GM18499 (cell line): ENCODE measurements around the gene BEAN1.
"Not testable (repeated sequence)": the region's sequence is repeated elsewhere in the genome, so short reads cannot be mapped to it uniquely, and the experiment has no call there.

Experiments used
- ATAC-seq: cut with Tn5 transposase; IDR thresholded peaks from one replicate; pipeline ENCODE4 v1.9.1; 2021; ENCODE audit warnings: moderate number of reproducible peaks; ENCODE audit not compliant: insufficient read depth, unreplicated experiment

Gene BEAN1

DNA sequence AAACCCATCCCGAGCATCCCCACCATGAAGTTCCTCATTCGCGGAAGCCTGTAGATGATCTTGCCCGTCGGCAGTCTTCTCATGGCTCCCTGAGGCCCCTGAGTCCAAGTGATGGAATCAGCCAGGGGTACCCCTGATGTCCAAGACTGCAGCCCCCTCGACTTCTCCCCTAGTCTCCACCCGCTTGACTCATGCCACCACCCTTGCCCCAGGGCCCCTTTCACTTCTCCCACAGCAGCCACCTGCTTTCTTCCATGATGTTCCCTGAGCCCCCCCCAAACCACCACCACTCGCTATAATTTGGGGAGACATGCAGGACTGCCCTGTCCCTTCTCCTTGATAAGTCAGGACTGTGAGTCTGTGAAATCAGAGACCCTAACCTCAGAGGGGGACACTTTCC lies 11.4 kb downstream of the BEAN1 start:
- no peak for ATAC-seq

DNA sequence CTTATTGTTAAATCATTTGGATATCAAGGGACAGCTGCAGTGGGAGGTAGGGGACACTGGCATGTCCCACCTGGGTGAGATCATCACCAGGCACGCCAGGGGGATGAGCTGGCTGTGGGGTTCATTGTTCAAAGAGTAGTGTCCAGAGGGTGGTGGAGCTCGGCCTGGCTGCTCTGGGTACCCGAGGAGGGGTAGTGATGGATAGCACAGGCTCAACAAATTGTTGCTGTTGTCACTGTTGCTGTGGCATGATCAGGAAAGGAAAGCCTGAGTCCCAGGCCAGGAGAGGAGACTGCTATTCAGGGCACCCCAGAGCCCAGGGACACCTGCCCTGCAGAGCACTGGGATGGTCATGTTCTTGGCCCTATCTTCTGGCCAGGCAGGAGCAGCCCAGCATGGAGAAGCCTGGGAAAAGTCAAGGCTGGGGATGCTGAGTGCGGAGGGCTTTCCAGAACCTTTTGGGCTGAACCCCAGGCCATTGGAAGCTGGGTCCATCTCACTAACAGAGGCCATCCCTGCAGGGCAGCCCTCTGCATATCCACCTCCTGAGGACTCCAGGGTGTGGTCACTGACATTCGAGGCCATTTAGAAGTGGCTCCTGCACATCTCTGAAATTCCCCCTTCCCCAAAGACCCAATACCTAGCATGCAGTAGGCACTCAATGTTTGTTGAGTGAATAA lies 12.1 kb downstream of the BEAN1 start:
- ATAC-seq: no peak

DNA sequence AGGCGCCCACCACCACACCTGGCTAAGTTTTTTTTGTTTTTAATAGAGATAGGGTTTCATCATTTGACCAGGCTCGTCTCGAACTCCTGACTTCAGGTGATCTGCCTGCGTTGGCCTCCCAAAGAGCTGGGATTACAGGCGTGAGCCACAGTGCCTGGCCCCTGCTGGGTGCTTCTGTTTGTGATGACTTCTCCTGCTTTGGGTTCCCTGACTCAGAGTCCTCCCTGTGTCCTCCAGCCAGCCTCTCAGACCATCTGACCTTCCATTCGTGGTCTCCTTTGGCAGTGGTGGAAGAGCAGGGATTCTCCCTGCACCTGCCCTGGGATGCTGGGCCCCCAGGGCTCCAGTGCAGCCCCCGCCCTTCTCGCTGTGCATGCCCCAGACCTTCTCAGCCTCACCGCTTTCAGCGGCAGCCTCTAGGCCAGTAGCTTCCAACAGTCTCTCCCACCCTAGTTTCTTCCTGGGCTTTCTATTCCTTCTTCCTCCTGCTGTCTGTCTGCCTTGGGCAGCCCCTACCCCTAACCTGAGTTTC lies 13.2 kb downstream of the BEAN1 start:
- ATAC-seq: no peak

DNA sequence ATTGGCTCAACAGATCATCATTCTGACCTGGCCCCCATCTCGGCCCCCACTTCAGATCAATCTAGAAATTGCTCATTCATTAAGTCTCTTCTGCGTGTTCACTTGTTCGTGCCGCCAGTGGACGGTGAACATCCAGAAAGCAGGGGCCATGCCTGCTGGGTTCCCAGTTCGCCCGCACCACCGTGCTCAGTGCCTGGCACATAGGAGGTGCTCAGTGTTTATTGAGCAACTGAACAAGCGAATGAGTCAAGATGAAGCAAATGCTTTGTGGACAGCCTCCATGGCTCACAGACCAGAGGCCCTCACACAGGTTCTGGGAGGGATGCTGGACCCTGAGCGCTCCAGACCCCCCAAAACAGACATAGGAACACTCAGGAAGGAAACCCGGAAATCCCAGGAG lies 13.9 kb downstream of the BEAN1 start:
- no peak for ATAC-seq

DNA sequence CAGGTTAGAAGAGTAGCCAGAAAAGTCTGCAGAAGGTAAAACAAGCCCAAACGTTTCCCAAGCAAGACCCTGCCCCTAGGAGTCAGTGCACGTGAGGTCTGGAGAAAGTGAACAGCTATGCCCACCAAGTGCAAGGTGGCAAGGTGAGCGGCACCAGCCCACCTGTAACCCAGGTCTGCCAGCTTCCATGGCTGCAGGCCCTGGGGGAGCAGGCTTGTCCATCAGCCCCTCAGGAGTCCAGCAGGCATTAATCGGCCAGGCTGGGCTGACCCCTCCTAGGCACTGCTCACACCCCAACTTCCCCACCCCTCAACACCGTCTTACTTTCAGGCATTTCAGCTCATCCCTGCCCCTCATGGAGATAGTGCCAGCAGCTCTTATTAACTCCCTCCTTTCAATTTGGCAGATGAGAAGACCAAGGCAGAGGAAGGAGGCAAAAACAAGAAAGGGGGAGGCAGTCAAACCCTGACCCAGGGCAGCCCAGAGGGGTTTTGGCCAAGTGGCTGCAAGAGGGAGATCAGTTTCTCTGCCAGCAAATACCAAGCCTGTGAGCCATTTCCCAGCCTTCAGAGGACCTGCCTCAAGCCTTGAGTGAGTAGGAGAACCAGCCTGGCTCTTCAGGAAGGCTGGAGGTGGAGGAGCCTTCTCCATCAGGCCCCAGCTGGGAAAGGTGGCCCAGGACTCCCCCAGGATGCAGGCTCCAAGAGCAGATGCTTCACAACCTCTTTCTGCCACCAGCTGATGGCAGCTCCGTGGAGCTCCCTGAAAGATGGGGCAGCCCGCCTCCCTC lies 14.7 kb downstream of the BEAN1 start:
- no peak for ATAC-seq

DNA sequence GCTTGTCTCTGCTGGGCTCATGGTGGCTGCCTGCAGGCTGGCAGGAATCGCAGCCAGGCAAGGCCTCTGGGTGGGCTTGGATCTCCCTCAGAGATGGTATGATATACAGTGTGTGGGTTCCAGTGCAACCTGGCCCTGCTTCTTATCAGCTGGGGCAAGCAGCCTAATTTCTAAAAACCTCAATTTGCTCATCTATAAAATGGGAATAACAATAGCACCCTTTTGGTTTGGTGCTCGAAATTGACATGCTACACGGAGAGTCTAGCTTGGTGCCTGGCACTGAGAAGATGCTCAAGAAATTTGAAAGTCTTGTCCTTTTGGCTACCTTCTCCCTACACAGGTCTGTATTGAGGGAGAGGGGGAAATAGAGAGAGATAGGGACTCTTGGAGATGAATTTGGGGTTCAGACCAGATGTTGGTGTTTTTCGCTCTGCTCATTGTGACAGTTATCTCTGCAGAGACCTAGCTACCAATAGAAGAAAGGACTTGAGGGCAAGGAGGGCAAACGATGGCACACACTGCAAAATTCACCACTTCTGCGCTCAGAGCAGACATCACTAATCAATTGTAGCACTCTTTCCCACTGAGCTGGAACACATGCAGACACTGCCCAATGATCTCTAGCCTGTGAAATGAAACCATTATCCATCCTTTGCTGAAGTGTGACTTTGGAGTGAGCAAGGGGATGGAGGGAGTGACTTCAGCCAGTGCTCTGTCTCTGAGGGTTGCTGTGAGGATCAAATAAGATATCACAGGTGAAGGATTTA lies 15.6 kb downstream of the BEAN1 start:
- no peak for ATAC-seq

DNA sequence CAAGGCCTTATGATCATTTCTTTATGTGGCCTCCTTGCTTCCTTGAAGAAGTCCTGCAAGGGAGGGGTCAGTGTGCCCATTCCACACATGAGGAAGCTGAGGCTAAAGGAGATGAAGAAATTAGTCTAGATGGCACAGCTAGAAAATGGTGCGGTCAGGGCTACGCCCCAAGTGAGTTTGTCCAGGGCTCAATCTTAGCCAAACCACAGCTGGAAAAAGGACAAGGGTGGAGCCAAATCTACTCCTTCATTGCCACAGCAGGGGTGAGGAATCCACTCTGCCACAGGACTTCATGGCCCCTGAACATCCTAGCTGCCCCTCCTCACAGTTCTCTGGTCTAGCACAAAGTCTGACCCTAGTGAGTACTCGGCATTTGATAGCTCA lies 16.2 kb downstream of the BEAN1 start:
- no peak for ATAC-seq

DNA sequence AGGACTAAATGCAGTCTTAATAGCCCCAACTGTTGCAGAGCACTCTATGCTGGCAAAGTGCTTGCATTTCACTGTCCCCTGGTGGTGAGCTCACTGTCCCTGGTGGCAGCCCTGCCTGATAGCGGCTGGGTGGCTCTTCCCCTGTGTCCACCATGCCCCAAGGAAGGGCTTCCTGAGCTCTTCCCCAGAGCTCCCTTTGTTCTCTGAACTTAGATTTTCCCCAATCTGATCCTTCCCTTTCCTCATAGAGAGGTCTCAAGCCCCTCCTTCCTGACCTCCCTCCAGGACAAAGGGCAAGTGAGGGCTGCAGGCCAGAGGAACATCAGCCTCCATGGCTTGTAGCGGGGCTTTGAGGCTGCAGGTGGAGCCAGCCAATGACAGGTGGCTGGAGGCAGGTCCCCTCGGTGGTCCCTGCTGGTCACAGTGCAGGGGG lies 17.0 kb downstream of the BEAN1 start:
- no peak for ATAC-seq

DNA sequence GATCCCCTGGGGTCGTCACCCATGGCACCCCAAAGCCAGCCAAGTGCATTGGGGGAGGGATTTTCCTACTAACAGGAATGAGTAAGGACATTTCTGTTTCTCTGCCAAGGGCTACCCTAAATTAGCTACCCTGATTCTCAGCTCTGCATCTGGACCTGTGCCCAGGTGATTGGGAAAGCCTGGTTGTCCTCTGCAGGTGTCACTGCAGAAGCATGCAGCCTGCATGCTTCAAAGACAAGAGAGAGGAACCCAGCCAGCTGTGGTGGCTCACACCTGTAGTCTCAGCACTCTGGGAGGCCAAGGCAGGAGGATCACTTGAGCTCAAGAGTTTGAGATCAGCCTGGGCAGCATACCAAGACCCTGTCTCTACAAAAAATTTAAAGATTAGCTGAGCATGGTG lies 19.6 kb downstream of the BEAN1 start:
- ATAC-seq: no peak

DNA sequence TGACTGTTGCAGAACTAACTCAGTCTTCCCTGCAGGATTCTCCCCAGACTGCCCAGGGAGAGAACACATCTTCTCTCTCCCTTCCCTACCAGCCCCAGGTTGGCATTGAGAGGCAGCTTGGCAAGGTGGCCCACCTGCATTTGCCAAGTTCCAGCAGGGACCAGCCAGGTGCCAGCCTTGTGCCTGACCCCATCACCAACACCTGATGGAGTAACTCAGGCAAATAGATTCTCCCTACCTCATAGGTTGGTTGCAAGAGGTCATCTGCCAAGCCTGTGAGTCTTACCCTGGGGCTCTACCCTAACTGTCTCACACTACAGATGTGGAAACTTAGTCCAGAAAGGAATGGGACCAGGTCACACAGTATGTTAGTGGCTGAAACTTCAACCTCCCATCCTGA lies 20.4 kb downstream of the BEAN1 start:
- no peak for ATAC-seq

DNA sequence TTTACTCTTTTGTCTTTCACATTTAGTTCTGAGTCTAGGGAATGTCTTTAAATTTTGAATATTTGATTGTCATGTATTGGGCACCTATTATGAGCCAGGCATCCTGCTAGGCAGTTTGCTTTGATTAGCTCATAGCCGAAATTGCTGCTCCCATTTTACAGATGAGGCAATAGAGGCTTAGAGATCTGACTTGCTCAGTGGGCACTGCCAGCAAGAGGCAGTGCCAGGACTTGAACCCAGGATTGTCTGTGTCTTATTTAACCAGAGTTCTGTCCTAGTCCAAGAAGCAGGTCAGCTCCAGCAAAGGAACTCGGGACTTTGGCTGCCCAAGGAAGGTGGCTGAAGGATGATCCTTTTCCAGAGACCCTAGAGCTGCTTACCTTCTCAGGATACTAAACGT lies 24.5 kb downstream of the BEAN1 start:
- no peak for ATAC-seq

DNA sequence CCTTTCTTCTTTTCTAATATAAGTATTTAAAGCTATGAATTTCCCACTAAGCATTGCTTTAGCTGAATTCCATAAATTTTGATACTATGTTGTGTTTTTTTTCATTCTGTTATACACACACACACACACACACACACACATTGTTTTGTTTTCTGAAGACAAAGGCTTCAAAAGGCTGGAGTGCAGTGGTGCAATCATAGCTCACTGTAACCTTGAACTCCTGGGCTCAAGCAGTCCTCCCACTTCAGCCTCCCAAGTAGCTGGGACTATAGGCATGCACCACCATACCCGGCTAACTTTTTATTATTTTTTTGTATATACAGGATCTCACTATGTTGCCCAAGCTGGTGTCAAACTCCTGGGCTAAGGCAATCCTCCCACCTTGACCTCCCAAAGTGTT lies 26.1 kb downstream of the BEAN1 start:
- not testable (repeated sequence) for ATAC-seq

DNA sequence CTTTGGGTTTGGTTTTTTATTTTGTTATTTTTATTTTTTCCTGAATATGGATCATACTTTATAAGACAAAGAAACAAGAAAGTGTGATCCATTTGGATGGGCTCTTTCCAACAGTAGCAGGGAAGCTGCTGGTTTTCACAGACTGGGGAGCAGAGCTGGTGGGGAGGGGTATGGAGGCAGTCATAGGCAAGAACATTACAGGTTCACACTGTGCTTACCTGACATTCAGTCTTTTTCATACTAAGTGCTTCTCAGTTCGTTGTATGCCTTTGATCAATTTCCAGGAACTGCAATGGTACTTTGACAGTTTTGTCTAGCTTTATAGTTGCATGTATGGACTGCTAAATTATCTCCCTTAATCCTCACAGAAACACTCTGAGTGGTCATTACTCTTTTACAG lies 27.7 kb downstream of the BEAN1 start:
- ATAC-seq: no peak

DNA sequence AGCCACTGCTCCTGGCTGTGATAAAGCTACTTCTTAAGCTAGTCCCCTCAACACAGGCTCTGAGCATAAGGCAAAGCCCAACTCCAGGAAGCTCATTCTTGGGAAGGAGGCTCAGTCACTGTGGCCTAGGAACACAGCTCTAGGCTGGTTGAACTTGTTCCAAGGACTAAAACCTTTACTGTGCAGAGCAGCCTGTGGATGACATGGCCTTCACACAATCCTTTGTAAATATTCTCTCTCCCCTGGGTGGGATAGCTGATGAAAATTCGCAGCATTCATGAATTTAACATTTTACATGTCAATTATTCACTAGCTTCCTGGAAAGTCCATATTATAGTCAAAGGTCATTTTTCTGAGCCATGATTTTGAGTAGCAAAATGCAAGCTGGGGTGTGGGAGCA lies 28.9 kb downstream of the BEAN1 start:
- no peak for ATAC-seq

DNA sequence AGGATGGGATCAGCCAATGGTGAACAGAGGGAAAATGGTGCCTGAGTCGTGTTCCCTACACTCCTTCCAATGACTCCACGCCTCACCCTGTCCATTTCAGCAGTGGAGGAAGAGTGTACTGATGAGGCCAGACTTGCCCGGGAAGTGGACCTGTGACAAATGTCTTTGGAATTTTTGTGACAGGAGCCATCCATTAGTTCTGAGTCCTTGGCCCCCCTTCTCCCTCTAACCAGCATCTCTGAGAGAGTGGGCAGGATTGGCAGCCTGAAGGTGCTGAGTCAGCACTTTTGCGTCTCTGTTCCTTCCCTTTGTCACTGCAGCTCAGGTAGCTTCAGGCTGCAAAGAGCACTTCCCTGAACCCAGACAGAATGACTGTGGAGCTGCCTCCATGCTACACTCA lies 30.8 kb downstream of the BEAN1 start:
- no peak for ATAC-seq

DNA sequence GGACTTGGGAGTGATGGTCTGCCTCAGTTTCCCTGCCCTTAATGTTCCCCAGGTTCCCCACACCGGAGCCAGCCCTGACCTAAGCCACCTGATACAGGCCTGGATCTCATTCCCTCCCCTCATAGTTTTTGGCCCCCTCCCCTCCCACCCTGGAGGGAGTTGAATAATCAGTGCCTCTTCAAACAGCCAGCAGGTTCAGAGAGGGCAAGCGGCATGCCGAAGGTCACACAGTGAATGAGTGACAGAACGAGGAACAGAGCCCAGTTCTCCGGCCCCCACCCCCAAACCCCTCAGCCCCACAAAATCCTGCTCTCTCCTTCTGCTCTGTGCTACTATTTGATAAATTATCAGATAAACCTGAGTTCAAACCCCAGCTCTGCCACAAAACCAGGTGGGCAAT lies 31.2 kb downstream of the BEAN1 start:
- no peak for ATAC-seq

DNA sequence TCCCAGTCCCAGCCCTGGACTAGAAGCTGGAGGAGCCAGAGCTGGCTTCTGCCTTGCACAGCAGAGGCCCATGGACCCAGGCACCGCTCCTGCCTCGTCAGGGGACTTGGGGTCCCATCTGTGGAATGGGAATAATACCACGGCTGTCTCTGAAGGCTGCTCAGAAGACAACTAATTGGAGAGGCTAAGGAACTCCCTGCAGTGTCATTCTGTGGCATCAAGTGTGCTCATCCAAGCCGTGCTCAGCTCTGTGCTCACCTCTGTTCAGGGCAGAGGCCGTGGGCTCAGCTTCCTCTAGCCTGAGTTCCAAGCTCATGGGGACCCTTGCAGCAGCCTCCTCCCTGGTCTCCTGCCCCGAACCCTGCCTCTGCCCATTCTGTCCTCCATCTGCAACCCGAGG lies 31.8 kb downstream of the BEAN1 start:
- no peak for ATAC-seq

DNA sequence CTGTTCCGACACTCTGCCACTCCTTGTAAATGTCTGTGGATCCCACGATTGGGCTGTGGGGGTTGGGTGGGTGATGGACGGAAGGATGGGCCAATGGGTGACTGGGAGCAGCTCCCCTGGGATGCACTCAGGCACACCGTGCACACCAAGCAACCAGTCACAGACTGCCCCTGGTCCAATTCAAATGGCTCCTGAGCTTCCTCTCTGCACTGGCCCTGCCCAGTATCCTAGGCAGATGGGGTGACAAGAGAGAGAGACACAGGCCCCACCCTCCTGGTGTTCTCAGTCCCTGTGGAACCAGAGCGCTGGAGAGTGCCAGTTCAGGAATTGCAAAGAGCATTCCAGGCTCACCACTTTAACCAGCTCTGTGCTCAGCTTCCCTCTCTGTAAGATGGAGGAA lies 32.8 kb downstream of the BEAN1 start:
- no peak for ATAC-seq

DNA sequence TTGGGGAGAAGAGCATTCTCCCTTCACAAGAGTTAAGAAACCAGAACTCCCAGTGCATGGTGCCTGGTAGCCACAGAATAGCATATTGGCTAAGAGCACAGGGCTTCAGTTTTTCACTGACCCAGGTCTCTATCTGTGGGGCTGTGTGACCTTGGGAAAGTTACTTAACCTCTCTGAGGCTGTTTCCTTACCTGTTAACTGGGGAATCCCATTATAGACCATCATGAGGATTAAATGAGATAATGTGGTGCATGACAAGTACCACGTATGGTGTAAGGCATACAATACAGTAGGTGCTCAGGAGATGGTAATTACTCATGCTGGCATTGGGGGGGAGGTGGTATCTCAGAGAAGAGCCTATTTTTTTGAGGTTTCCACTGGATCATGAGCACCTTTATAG lies 33.6 kb downstream of the BEAN1 start:
- no peak for ATAC-seq

DNA sequence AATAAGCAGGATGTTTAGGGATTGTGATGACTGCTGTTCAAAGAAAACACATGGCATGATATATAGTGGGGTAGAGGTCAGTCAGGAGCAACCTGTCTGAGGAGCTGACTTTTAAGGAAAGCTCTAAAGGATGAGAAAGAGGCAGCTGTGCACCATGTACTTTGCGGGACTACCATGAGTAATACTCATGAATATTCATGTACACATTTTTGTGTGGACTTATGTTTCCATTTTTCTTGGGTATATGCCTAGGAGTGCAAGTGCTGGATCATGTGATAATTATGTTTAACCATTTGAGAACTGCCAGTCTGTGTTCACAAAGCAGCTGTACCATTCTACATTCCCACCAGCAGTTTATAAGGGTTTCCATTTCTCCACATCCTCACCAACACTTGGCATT lies 35.8 kb downstream of the BEAN1 start:
- ATAC-seq: no peak

DNA sequence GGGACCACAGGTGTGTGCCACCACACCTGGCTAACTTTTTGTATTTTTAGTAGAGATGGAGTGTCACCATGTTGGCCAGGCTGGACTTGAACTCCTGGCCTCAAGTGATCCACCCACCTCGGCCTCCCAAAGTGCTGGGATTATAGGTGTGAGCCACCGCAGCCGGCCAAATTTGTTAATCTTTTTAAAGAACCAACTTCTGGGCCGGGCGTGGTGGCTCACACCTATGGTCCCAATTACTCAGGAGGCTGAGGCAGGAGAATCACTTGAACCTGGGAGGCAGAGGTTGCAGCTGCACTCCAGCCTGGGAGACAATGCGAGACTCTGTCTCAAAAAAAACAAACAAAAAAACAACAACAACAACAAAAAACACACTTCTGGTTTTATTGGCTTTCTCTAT lies 38.9 kb downstream of the BEAN1 start:
- ATAC-seq: not testable (repeated sequence)
